Activated effector memory CD4-positive, alpha-beta T cell treated with Interleukin-2 at 50 U/mL for 16 hours (primary cell): Measurements from ENCODE around the gene FGF14.
"Not testable (repeated sequence)": the region's sequence is repeated elsewhere in the genome, so short reads cannot be mapped to it uniquely, and the experiment has no call there.

Experiments used
- DNase-seq: peaks from one replicate; pipeline ENCODE4 v3.0.0-alpha.2; 2020

Gene FGF14

DNA sequence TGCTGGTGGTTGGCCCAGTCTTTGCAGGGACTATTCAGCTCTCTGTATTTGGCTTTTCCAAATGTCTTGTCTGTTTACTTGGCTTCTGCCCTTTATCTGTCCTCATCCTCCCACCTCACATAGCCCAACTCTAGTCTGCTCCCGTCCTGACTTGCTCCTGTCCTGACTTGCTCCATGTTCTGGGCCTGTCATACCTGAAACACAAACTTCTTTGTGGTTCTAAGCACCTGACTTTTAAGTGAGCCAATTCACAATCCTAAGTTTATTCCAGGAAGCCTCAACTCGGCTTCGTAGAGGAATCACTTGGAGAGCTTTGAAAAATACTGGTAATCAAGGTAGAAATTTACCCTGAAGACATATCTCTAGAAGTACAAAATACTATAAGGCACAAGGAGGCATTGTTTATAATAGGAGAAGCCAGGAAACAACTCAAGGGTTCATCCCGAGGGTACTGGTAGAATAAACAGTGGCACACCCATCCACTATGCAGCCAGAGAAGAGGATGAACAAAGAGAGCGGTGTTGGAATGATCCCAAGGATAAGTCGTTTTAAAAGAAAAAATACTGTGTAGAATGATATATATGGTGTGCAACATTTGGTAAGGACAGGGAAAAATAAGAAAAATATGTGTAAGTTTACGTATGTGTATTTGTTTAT is 284.5 kb downstream of the FGF14 start:
- no peak for DNase-seq

DNA sequence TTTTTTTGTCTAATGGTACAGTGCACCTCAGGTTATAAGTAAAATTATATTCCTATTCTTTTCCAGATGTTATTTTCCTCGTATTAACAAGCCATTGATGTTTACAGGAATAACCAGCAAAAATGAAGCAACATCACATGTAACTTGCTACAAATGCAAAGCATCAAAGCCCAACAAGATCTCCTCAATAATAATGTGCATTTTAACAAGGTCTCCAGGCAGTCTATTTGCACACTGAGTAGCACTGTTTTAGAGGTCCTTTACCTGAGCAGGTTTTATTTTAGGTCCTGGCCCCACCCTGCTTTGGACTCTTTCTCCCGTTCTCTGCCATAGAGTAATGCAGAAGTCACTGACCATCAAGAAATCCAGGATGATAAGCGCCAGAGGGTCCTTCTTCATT is 298.4 kb downstream of the FGF14 start:
- no peak for DNase-seq

- no peak for DNase-seq
Observed at GRCh38 chr13:102100234-102100633, 301.6 kb downstream of the FGF14 start.

DNA sequence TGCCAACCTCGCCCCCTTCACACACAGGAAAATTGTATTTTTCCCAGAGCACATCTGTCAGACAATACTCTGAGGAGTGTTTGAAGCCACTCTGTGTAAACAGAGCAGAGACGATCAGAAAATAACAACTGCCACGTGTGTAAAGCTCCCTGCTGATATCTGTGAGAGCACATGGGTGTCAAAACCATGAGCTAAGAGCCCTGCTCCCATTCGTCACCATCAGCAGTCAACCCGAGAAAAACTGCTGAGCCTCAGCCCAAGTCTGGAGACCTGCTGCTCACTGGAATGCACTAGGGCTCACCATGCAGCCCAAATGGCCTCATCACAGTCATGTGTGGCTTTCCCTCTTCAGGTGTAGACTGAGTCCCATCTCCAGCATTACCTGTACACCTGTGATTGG is 304.1 kb downstream of the FGF14 start:
- DNase-seq, result no peak

GRCh38 chr13:102093288-102093687 is 308.6 kb downstream of the FGF14 start:
- DNase-seq, result not testable (repeated sequence)

DNA sequence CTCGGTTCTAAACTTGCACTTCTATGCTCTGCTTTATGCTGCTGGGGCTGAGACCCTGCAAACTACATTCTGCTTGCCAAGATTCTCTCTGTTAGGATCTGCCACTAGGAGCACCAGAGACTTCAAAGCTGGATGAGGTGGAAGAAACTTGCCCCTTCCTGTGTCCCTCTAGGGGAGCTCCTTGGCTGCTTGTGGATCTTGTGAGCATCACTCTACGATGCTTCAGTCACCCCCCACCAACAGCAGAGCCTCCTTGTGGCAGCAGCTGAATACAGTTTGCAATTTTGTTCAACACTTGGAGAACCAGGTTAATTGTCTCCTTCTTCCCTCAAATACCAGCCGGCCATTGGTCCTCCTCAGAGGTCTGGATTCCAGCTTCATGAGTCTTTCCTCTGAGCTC is 310.6 kb downstream of the FGF14 start:
- no peak for DNase-seq

DNA sequence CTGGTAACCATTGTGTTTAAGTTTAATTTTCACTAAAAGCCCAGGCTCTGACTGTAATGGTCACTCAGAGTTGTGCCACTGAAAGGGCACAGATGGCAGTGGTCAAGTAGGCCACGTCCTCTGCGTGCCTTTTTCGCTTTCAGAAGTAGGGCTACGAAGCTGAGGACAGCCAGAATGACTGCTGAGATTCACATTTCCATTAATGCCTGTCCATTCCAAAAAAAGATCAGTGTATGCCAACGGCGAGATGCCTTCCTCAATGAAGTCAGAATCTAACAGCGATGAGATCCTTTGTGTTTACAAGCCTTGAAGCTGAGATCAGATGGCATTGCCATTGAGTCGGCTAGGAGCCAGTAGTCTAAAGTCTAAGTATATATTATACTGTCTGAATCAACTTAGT is 311.3 kb downstream of the FGF14 start:
- no peak for DNase-seq

- no peak for DNase-seq
Observed at GRCh38 chr13:102089722-102090121, 312.1 kb downstream of the FGF14 start.

DNA sequence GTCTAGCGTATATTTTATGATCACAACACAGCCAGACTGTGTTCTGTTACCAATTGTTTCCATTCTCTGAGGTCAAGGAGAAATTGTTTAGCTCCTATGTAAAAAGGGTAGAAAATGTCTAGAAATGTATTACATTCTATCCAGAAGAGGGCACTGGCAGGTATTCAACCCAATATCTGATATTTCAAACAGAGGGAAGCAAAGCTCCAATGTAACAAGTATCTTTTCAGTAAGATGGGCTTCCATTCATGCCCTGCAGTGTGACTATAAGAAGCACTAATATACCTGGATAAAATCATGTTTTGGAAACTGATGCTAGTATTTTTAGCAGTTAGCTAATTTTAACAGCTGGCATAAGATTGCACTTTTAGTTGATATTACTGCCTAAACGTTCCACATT is 312.7 kb downstream of the FGF14 start:
- DNase-seq, result no peak

DNA sequence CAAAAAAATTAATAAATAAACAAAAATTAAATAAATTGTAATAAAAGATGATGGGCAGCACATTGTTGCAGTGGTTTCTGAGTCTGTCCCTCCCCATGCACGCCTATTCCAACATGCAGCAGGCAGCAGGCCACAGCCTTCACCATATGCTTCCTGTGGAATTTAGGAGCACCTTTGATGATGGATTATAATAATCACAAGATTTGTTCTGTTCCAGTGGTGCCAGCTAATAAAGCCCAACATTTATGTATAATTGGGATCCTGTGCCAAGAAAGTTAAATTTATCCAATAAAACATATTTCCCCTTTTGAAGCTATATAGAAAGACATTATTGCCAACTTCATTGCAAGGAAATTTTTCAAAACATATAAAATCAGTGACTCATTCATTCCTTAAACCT is 328.6 kb downstream of the FGF14 start:
- no peak for DNase-seq

GRCh38 chr13:102071711-102072110 is 330.1 kb downstream of the FGF14 start:
- no peak for DNase-seq

DNA sequence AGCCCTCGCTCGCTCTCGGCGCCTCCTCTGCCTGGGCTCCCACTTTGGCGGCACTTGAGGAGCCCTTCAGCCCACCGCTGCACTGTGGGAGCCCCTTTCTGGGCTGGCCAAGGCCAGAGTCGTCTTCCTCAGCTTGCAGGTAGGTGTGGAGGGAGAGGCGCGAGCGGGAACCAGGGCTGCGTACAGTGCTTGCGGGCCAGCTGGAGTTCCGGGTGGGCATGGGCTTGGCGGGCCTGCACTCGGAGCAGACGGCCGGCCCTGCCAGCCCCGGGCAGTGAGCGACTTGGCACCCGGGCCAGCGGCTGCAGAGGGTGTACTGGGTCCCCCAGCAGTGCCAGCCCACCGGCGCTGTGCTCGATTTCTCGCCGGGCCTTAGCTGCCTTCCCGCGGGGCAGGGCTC is 333.5 kb downstream of the FGF14 start:
- DNase-seq, result not testable (repeated sequence)

DNA sequence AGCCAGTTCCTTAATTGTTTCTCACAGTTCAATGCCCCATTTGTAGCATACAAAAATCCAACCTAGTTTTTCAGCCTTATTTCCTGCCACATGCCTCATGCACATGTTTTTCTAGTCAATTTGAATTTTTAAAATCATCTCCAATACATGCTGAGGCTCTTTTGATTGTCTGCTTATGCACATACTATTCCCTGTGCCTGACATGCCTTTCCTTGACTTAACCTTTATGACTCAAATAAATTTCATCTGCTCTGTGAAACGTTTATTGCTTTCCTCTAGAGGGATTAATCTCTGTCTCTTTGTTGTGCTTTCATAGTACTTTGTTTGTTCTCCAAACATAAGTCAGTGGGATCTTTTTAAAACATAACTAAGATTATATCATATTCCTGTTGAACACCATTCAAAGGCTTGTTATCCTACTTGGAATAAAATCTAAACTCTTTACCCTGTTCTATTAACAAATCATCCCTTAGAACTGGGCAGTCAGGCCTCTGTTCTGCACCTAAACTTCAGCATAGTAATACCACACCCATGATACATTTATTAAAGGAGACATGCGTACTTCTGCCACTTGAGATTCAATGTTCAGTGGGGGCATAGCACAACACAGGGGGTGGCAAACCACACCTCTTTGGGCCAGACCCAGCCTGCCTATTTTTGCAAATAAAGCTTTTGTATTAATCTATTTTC is 346.6 kb downstream of the FGF14 start:
- no peak for DNase-seq

DNA sequence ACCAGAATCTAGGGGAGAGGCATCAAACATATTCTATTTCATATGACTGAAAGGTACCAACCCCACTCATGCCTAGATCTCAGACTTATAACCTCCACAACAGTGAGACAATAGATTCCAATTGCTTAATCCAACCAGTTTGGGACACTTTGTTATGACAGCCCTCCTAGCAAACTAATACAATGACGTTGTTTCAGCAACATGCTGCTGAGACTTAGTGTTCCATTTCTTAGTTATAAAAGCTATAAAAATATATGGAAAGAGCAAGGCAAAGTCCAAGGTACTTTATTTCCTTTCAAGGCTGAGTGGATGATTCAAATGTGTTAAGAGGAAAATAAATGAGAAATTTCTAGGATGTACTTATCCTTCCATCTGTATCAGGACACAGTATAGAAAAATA is 352.0 kb downstream of the FGF14 start:
- DNase-seq, result no peak

- no peak for DNase-seq
Observed at GRCh38 chr13:102045731-102046130, 356.1 kb downstream of the FGF14 start.

DNA sequence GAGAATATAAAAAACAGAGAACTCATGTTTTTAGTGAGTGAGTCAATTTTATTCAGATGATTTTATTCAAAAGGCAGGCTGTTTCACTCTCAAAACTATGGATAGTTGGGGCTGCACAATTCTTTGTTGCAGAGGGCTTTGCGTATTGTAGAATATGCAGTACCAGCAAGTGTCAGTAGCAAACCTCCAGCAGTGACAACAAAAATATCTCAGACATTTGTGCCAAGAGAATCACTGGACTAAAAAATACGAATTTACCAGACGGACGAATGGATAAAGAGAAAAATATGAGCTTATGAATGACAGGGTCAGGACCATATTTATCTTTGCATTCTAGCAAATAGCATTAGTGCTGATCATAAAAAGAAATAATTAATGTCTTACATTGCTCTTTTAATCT is 359.1 kb downstream of the FGF14 start:
- no peak for DNase-seq

DNA sequence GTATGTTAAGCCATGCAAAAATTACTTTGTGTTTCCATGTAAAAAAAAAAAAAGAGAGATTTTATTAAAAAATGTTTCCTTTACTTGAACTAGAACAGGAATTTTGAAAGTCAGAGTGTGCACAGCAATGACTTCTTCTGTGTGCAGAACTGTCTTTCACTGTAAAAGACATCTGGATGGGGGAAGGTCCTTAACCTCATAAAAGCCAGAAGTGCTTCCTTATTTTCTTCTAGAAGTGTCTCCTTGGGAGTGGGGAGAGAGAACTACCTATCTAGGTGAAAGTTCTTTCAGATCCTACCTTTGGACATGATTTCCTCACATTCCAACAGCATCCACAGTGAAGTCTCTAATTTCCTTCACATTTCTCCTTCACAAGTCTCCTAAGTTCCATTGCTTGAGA is 360.3 kb downstream of the FGF14 start:
- DNase-seq, result no peak

DNA sequence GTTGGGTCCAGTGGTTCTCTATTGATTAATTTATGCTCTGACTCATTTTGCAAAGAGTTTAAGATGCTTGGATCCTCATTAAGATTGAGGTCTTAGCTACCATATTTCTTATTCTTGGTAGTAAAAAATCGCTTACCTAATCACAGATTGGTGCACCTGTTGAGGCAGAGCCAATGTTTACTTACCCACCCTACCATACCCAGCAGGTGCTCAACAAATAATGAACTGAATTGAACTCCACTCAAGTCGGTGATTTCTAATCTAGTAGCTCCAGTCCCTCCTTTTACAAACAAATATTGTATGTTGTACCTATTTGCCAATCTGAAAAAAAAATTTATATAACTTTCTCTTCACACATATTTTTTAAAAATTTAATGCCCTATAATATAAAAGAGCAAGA is 361.0 kb downstream of the FGF14 start:
- no peak for DNase-seq

GRCh38 chr13:102039264-102039663 is 362.6 kb downstream of the FGF14 start:
- no peak for DNase-seq

DNA sequence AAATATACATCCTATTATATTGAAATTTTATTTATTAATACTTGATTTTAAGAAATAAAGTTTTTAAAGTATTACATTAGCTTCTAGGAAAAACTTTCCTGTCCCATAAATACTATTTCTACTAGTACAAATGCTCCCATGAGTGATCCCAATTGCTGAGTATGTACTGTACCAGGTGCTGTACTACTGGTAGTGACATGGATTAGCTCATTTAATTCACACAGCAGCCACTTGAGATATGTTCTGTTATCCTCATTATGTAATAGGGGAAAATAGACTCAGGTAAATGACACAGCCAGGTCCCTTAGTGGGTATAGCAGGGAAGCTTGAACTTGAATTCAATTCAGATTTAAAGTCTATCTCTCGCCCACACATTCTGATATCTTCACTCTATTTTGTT is 363.1 kb downstream of the FGF14 start:
- DNase-seq, result no peak

DNA sequence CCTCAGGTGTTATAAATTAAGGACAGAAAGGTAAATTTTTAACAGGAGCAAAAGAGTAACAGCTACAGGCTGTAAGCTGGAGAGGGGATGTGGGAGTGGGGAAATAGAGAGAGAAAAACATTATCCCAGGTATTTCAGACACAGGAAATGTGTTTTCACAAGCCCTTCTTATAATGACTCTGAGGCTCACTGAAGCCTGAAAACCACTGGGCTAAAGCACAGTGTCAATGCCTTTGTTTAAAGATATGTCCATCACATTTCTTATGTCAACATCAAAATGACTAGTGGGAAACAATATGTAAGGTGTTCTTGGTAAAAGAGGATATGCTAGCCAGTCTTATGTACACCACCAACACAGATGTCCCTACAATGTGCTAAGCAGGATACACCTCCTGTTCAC is 365.9 kb downstream of the FGF14 start:
- no peak for DNase-seq

GRCh38 chr13:102033857-102034331 is 368.0 kb downstream of the FGF14 start:
- DNase-seq, result no peak

DNA sequence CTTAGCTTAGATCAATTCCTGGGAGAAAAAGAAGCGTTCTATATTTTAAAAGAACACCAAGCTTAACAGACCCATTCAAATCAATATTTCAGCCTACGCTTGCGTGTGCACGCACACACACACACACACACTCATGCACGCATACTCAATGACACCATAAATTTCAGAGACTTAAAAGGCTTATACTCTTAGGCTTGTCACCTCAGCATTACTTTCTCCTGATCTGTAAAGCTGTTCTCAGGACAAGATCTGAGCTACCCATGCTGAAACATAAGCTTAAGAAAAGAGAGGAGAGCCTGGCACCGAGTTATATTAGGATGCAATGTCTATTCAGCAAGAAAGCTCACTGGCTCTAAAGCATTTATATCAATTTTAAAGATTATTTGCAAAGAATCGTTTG is 368.5 kb downstream of the FGF14 start:
- DNase-seq, result no peak

GRCh38 chr13:102028868-102029267 is 373.0 kb downstream of the FGF14 start:
- no peak for DNase-seq

DNA sequence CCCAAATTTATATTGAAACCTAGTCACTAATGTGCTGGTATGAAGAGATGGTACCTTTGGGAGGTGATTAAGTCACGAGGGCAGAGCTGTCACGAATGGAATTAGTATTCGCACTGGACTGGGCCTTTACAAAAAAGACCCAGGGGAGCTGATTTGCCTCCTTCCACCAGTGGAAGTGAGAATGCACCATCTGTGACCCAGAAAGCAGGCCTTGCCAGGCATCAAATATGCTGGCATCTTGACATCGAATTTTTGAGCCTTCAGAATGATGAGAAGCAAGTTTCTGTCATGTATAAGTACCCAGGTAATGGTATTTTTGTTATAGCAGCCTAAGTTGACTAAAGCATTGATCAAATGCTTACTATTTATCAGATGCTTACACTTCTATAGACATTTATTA is 373.6 kb downstream of the FGF14 start:
- no peak for DNase-seq
